Measurements from ENCODE around the gene DBX2.
"Not testable (repeated sequence)": the region's sequence is repeated elsewhere in the genome, so short reads cannot be mapped to it uniquely, and the experiment has no call there.

DBX2 gene

DNA sequence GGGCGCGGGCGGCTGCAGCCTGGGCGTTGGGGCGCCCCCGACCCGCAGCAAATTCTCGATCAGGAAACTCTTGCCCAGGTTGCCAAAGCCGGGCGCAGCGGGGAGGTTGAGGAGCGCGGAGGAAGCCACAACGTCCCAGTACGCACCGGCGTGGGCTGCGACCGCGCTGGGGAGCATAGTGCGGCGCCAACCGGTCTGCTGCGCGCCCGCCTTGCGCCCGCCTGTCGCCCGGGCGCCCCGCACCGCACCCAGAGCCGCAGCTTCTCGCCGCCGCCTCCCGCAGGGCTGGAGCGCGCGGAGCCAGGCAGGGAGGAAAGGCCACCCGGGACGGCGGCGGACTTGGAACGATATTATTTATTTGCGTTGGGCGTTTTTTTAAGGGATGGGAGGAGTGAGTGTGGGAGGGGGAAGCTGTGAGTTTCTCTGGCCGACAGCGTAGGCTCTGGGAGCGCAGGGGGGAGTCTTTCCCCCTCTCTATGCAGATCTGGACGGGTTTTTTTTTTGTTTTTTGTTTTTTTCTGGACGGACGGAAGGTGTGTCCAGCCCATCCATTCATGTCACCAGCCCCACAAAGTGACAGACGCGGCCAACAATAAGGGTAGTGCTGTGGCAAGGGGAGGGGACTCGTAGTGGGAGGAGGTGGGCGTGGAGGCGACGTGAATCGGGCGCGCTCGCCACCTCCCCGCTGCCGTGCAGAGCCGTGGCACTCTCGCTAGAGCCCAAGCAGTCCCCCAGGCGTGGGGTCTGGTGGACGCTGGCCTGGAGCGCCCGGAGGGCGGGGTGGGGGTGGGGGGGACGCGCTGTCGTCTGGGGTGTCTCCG, at the start of gene DBX2:
DBX2 (minus strand) TSS at position 349 of the 821 bp plus-strand sequence; CDS start at position 177, 172 bp downstream.
- DNase-seq (ENCODE audit: low read depth in 2 of 2): no peak

DNA sequence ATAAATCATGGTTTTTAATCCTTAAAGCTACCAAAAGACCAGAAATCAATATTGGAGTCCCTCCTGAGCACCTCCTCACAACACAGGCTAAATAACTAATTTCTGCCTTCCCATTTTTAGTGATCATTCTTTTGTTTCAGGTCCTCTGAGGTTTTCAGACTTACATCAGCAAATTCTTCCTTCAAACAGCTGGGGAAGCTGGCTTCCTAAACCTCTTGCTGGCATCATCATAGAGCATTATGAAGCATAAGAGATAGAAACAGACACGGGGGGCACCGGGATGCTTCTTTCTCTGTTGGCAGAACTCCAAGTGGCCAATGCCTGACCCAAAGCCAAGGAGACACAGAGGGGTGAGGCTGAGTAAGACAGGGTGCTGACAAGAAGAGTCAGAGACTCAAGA, 47.9 kb upstream of the DBX2 start:
- DNase-seq (ENCODE audit: low read depth in 2 of 2): no peak

DNA sequence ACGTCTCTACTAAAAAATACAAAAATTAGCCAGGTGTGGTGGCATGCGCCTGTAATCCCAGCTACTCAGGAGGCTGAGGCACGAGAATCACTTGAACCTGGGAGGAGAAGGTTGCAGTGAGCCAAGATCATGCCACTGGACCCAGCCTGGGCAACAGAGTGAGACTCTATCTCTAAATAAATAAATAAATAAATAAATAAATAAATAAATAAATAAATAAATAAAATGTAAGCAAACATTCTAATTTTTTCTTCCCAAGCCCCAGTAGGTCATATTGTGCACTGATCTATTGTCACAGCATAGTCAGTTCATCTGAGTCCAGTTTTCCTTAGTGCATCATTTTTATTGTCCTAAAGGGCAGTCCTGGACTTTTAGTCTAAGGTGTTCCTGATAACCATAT, 44.5 kb upstream of the DBX2 start:
- not testable (repeated sequence) for DNase-seq (ENCODE audit: low read depth in 2 of 2)

DNA sequence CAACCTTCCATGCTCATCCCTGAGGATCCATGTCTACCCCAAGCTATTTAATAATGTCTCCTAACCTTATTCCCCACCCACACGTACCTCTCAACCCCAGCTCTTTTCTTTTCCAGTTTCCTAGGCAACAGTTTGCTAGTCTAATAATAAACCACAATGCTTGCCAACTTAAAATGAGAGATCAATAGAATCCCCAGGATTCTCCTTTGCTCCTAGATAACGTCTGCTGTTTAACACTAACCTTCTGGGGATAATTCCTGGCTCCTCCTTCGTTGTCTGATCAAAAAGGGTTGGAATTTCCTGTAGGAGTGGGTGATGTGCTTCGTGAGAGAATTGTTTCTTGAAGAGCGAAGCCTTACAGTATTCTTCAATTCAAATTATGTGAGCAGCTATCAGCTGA, 42.2 kb upstream of the DBX2 start:
- no peak for DNase-seq (ENCODE audit: low read depth in 2 of 2)

DNA sequence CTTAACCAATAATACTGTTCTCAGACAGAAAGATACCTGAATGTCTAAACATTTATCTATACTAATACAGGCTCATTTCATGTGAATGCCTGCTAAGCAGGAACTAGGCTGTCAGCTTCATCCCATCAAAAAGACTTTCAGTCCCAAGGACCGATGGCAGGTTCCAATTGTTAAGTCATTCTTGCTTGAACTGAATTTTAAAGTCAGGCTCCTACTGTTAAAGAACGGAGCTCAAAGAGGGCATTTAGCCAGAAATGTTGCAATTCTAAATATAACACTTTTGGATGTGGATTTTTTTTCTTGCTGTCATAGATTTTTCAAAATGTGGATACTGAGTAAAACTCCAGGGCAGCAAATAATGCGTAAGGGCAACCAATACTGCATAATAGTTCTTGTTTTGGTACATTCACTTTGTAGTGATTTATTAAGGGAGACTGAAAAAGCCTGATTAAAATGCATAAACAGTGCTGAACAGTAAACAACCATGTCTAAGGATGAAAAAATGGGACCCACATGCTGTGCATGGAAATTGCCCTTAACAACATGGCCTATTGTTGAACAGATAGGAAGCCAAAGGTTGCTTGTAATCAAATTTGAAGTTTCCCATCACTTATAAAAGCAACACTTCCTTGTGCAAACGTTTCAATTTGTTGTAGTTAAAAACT, 38.6 kb upstream of the DBX2 start:
- DNase-seq (ENCODE audit: low read depth in 2 of 2): no peak

DNA sequence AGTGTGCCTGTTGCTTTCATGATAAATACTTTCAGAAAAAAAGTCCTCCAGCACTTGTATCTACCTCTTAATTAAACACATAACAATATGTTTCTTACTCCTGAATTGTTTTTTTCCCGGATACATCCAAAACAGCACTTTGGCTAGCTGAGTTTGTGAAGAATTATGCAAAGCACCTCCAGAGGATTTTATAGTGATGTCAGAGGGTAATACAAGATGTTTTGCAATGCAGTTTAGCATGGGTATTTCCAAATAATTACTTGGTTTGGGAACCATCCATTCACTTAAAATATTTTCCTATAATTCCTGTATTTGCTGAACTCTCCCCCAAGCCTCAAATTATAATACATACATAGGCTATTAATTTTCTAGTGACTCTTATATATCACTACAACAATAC, 37.7 kb upstream of the DBX2 start:
- no peak for DNase-seq (ENCODE audit: low read depth in 2 of 2)

DNA sequence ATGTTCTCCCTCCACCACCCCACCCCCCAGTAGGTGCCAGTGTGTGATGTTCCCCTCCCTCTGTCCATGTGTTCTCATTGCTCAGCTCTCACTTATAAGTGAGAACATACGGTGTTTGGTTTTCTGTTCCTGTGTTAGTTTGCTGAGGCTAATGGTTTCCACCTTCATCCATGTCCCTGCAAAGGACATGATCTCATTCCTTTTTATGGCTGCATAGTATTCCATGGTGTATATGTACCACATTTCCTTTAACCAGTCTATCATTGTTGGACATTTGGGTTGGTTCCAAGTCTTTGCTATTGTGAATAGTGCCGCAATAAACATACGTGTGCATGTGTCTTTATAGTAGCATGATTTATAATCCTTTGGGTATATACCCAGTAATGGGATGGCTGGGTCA, 33.3 kb upstream of the DBX2 start:
- DNase-seq (ENCODE audit: low read depth in 2 of 2): not testable (repeated sequence)

DNA sequence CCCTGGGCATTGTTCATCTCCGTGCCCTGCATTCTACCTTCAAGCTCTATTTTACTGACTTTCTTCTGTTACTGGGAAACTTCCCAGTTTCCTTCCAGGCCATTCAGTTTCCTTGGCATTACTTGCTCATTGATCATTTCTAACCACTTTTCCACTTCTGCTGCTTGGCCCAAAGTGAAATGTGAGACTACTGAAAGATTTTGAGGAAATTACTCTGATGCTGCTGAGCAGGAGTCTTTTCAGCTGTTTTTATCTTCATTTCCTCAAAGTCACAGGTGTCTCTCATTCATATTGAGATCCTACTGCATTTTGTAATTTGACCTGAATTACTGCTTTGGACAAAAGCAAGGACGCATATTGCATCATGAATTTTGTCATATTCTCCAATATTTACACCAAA, 26.4 kb upstream of the DBX2 start:
- no peak for DNase-seq (ENCODE audit: low read depth in 2 of 2)

DNA sequence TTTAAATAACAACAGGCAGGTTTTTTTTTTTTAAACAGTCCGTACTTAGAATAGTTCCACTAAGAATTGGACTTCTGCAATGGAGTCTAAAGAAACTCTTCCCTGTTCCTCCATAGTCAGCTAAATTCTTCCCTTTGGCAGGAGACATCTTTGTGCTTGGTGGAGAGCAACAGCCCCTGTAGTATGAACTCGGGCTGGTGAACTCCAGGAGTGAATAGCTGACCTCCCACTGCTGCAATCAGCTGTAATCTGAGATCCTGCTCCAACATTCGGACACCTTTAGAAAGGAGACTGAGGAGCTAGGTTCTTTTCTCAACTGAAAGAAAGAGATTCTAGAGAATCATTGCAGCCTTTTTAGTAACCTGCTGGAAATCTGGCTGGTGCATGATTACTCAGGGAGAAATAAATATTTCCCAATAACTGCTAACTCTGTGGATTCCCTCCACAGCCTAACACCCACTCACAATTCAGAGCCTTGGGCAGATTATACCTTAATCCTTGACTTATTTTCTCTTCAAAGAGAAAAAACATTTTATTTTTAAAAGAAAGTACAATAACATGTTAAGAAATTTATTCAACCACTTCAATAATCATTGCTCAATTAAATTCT, 25.6 kb upstream of the DBX2 start:
- DNase-seq (ENCODE audit: low read depth in 2 of 2): no peak

DNA sequence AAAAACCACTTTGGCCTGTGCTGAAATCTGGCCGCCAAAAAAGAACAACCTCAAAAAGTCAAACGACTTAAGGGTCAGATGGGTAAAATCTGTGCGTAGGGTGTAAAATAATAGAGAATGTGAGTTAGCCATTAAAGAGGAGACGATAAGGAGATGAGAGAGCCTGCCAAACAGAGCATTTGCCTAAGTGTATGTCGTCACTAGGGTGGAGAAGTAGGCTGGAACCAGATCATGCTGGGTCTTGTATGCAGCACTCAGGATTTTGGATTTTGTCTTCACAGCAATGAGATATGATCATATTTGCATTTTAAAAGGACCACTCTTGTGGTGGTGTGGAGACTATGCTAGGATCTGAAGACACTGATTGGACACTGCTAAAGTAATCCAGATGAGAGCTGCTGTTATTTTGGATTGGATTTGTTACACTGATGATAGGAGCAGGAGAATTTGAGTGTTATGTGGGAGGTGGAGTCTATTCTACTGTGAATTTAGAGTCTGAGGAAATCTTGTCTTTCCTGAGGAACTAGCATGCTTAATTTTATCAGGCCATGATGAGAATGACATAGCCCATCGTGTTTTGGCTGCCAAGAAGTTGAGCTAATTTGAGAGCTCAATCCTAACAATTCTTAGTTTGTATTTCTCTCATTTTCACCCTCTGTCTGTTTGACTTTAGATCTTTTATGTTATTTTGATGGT, 24.8 kb upstream of the DBX2 start:
- no peak for DNase-seq (ENCODE audit: low read depth in 2 of 2)

DNA sequence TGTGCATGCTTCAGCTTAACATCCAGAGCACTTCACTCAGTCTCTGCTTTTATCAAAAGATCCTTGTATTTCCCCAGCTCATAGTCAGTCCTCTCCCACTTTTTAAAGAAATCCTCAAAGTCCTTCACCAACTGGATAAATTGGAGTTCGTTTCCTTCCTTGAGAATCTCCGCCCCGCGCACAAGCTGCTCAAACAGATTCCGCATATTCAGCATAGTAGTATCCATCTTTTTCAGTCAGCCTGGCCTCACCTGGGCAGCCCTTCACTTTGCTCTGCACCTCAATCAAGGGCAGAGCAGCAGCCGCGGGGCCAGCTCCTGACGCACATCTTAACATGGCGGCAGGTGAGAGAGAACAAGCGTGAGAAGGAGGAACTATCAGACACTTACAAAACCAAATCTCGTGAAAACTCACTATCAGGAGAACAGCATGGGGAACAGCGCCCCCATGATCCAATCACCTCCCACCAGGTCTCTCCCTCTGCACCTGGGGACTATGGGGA, 14.3 kb upstream of the DBX2 start:
- DNase-seq (ENCODE audit: low read depth in 2 of 2): no peak

DNA sequence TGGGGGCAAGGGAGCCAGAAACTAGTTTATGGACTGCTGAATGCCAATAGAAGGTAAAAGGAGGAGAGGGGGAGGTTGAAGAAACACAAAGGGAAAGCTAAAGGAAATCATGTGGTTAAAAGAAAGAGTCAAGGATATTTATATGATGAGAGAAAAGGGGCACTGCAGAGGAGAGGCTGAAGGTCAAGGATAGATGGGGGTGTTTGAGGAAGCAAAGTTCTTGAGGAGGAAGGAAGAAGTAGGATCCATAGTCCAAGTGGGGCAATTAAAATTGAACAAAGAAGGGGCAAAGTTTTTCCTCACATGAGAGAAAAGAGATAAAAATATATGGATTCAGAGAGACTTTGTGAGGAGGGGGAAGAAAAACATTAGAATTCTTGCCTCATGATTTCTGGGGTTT, 10.1 kb upstream of the DBX2 start:
- DNase-seq (ENCODE audit: low read depth in 2 of 2): no peak

DNA sequence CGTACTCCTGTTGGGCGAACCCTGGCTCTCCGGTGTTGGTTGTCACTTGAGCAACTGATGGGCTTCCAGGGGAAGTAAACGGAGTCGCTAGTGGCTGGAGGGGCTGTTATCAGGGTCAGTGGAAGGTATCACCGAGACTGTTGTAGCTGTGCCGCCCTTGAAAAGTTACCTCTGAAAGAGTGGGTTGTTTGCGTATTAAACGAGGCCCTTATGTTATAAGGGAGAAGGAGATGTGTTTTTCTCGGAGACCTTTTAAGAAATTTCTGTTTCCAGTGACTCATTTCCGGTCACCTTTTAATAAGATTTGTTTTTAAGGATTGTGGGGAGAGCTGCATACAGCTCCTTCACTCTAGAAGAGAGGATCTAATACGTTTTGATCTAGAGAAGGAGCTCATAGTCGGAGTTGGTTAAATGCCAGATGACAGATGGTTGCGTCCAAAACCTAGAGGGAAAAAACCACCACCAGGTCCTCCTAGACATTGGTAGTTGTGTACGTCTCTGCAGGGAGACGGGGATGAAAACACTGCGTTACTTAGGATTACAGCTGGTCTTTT, 750 bp upstream of the DBX2 start:
- DNase-seq (ENCODE audit: low read depth in 2 of 2): no peak

DNA sequence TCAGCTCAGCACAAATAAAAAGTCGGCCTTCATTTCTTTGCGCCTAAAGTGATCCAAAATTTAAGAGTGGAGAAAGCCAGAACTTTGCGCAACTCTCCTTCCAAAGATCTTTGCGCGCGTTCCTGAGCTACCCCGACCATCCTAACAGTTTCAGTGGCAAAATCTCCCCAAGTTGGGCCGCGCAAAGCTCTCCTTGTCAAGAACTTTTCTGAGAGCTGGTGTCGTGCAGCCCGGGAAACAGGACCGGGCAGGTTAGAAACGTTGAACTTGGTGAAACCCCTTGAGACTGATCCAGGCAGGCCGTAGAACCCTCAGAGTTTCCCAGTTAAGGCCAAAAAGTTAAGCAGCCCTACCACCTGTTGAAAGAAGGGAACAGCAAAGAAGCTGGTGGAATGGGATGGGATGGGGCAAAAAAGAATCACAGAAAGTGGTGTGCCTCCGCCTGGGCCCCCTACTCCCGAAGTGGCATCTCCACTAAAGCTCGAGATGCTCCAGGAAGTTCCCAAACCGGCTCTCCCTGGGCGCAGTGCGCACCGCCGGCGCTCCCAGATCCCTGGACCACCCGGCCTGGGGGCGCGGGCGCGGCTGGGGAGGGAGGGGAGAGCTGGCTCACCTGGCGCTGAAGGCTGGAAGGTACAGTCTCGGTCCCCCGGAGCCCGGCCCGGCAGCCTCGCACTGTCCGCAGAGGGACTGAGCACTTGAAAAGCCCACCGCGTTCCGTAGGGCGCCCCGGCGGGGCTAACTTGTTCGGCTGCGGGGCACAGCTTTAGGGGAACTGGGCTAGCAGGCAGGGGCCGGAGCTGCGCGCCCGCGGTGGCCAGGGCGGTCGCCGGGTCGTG, 768 bp downstream of the DBX2 start:
- DNase-seq (ENCODE audit: low read depth in 2 of 2): no peak

DNA sequence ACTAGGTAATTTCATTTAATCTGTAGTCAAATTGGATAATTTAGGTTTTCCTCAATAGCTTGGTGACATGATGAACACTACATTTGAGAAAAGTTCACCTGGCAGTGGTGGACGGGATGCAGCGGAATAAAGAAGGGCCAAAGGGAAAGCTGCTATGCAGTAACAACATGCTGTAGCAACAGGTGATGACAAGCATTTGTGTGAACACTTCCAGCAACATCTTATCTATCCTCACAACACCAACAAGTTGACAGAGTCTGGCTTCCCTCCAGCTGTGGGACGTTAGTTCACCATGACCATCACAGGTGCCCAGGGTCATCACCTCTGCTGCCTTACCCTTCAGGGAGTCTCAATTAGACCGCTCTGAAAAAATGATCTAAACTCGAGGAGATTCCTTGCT, 8.3 kb downstream of the DBX2 start:
- no peak for DNase-seq (ENCODE audit: low read depth in 2 of 2)

DNA sequence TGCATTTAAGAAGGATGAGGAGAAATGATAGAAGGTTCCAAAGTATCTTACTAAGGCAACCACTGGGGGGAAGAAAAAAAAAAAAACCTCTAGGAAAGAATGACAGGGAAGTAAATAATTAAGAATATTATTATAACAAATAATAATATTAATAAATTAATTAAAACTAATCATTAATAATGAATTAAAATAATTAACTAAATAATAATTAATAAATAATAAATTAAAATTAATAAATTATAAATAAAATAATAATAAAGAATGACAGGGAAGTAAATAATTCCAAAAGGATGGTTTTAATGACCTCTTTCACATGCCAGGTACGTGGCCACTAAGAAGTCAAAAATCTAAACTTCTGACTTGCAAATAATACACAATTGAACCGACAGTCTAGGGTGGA, 9.9 kb downstream of the DBX2 start:
- DNase-seq (ENCODE audit: low read depth in 2 of 2): no peak

DNA sequence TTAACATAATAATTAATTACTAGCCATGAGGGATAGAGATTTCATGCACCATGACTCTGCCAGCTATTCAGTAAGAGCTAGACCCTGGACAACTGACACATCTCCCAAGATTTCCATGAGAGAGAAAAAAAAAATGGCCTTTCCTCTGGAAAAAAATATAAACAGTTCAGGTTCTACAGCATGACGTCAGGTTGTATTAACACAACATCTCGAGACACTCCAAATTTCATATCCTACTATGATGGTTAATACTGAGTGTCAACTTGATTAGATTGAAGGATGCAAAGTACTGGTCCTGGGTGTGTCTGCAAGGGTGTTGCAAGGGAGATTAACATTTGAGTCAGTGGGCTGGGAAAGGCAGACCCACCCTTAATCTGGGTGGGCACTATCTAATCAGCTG, 11.1 kb downstream of the DBX2 start:
- DNase-seq (ENCODE audit: low read depth in 2 of 2): no peak

DNA sequence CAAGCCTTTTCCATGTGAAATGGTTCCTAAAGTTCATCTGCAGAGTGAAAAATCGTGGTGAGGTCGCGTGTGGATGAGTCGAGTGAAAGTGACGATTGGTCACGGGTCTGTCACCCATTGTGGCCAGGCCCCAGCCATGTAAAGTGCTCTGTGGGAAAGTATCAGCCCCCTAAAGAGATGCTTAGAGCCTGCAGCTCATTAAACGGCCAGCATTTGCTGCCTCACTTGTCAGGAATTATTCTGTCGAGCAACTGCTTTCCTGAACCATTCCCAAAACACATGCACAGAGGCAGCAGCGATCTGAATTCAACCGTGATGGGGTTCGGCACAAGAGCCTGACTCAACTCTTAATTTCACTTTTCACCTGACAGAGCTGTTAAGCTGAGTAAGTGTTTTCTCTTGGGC, 16.0 kb downstream of the DBX2 start:
- no peak for DNase-seq (ENCODE audit: low read depth in 2 of 2)

DNA sequence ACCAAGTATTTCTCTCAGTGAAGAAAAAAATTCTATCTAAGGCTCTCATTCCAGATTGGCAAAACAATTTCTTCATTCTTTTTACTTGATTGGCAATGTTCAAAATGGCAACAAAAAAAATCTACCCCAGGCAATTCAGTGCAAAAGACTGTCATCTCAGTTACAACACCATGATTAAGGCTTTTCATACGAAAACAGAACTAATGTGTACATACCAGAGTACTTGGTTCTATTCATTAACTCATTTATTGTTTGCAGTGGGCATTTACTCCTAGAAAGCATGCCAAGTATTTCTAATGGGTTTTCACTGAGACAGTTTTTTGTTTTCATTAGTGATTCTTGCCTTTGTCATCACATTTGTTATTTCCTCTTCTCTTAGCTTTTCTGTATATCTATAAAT, 33.0 kb downstream of the DBX2 start:
- DNase-seq (ENCODE audit: low read depth in 2 of 2): no peak

DNA sequence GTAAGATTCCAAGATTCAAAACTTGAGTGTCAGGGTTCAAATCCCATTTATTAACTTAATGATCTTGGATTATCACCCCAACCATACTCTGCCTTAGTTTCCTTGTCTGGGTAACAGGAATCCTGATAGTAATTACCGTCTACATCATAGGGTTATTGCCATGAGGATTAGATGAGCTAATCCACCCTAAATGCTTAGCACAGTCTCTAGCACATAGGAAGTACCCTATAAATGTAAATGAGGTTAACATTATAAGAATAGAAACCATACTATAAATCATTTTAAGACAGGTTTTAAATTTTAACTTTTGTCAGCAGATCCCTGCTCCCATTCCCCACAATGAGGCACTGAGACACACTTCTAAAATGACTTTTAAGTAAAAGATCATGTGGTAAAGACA, 36.5 kb downstream of the DBX2 start:
- DNase-seq (ENCODE audit: low read depth in 2 of 2): no peak

DNA sequence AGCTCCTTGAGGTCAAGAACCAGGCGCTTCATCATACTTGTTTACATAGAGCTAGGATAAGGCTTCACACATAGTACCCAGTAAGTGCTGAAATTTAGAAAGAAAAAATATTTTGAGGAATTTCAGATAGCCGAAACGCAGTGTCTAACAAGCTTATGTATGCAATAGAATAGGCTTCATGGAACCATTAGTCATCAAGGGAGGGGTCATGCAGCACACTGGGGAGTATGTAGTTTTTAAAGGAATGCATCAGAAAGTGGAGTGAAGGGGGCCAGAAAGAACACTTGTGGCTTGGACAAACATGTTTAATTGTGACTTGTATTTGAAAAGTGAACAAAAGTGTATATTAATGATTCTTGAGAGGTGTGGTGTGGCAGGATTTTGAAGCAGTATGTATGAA, 38.1 kb downstream of the DBX2 start:
- no peak for DNase-seq (ENCODE audit: low read depth in 2 of 2)

Measured in activated CD8-positive, alpha-beta memory T cell treated with anti-CD3 and anti-CD28 coated beads for 4 hours (primary cell).